ENCODE data around the gene FUOM.
"Not testable (repeated sequence)": the region's sequence is repeated elsewhere in the genome, so short reads cannot be mapped to it uniquely, and the experiment has no call there.

Gene FUOM

GRCh38 chr10:133328358-133329343, 29.2 kb downstream of the FUOM start:
- DNase-seq (ENCODE audit: low spot score), result no peak

GRCh38 chr10:133327651-133328357, 30.0 kb downstream of the FUOM start:
- no peak for DNase-seq (ENCODE audit: low spot score)

- DNase-seq (ENCODE audit: low spot score), result no peak
Observed at GRCh38 chr10:133326745-133327650, 30.8 kb downstream of the FUOM start.

GRCh38 chr10:133326223-133326551, 31.6 kb downstream of the FUOM start:
- no peak for DNase-seq (ENCODE audit: low spot score)

- DNase-seq (ENCODE audit: low spot score), result peak; percentile 41
Observed at GRCh38 chr10:133325440-133326222, 32.2 kb downstream of the FUOM start.

GRCh38 chr10:133324857-133325260, 33.0 kb downstream of the FUOM start:
- DNase-seq (ENCODE audit: low spot score), result no peak

- DNase-seq (ENCODE audit: low spot score), result peak; percentile 54
Observed at GRCh38 chr10:133324198-133324792, 33.5 kb downstream of the FUOM start.

- DNase-seq (ENCODE audit: low spot score), result not testable (repeated sequence)
Observed at GRCh38 chr10:133322064-133322709, 35.6 kb downstream of the FUOM start.

GRCh38 chr10:133320852-133321422, 36.9 kb downstream of the FUOM start:
- not testable (repeated sequence) for DNase-seq (ENCODE audit: low spot score)

GRCh38 chr10:133318494-133319127, 39.2 kb downstream of the FUOM start:
- peak; percentile 79 for DNase-seq (ENCODE audit: low spot score)

GRCh38 chr10:133316732-133317131, 41.1 kb downstream of the FUOM start:
- DNase-seq (ENCODE audit: low spot score), result no peak

GRCh38 chr10:133316266-133316665, 41.6 kb downstream of the FUOM start:
- no peak for DNase-seq (ENCODE audit: low spot score)

GRCh38 chr10:133315847-133316246, 42.0 kb downstream of the FUOM start:
- no peak for DNase-seq (ENCODE audit: low spot score)

GRCh38 chr10:133314911-133315310, 42.9 kb downstream of the FUOM start:
- DNase-seq (ENCODE audit: low spot score), result no peak

GRCh38 chr10:133313192-133313591, 44.6 kb downstream of the FUOM start:
- no peak for DNase-seq (ENCODE audit: low spot score)

- no peak for DNase-seq (ENCODE audit: low spot score)
Observed at GRCh38 chr10:133312769-133313145, 45.1 kb downstream of the FUOM start.

- no peak for DNase-seq (ENCODE audit: low spot score)
Observed at GRCh38 chr10:133312016-133312768, 45.6 kb downstream of the FUOM start.

- DNase-seq (ENCODE audit: low spot score), result no peak
Observed at GRCh38 chr10:133311570-133311969, 46.2 kb downstream of the FUOM start.

- no peak for DNase-seq (ENCODE audit: low spot score)
Observed at GRCh38 chr10:133310789-133311188, 47.0 kb downstream of the FUOM start.
